Esophagus squamous epithelium (tissue), 5 donors: Measurements from ENCODE around the gene KRTAP10-8. TPM values are rescaled to one million over a fixed set of nuclear protein-coding genes. Genes with fewer than 3 reads are reported as not detected.

Source experiments
- DNase-seq: peaks from one replicate; lab custom pipeline; 2025; lab: John Stamatoyannopoulos, UW
- H3K27ac ChIP-seq, 4 donors: fragments of 200-600 bp; sonication (generic); one replicate each; pipeline ENCODE4 v1.5.1; 2016 to 2019; ENCODE audit warnings: mild to moderate bottlenecking in 1 of 4
- H3K27me3 ChIP-seq, 4 donors: fragments of 200-600 bp; sonication (generic); 1 replicate in 3 of 4; 2 replicates in 1 of 4; pipeline versions ENCODE4 v1.5.1 to v1.6.0; 2017 to 2021; ENCODE audit warnings: antibody characterized with exemption in 1 of 4
- H3K36me3 ChIP-seq, 3 donors: fragments of 200-600 bp; sonication (generic); one replicate each; pipeline ENCODE4 v1.5.1; 2016 to 2019
- H3K4me1 ChIP-seq, 3 donors: fragments of 200-600 bp; sonication (generic); one replicate each; pipeline ENCODE4 v1.5.1; 2017 to 2019
- H3K4me3 ChIP-seq, 4 donors: fragments of 200-600 bp; sonication (generic); 1 replicate in 3 of 4; 2 replicates in 1 of 4; pipeline ENCODE4 v1.5.1; 2016 to 2019; ENCODE audit warnings: mild to moderate bottlenecking in 2 of 4, moderate library complexity in 1 of 4
- H3K9me3 ChIP-seq, 3 donors: fragments of 200-600 bp; sonication (generic); one replicate each; pipeline ENCODE4 v1.5.1; 2016 to 2019
- POLR2A ChIP-seq, 4 donors: fragments of 450-650 bp; IDR thresholded peaks; one replicate each; pipeline ENCODE4 v1.6.1; 2017; ENCODE audit warnings: antibody characterized with exemption in 4 of 4, mild to moderate bottlenecking in 4 of 4, moderate library complexity in 3 of 4
- WGBS, 2 donors: methylation state at CpG; one replicate each; pipeline ENCODE4 v1.1.5; 2018; 5-methylcytosine and 5-hydroxymethylcytosine counted together
- intact Hi-C: fragments of 100-400 bp; cut with DNase I; formaldehyde crosslinking; loops from one replicate; pipeline ENCODE4 v1.15.0; 2022
- total RNA-seq, 4 donors: library from RNA; depleted of rRNA; stranded (reverse); fragments of >200 nt; gene quantifications; one replicate each; pipeline ENCODE4 v1.1.0, GENCODE V29; 2016
- TF ChIP-seq, protein P1 (sequence below), 6 experiments: fragments of 450-650 bp in 4 of 6; fragments of 200-600 bp in 2 of 6; sonication (generic) in 2 of 6; IDR thresholded peaks; one replicate each; pipeline ENCODE4 v1.5.1; 2016 to 2019; ENCODE audit warnings: antibody characterized with exemption in 6 of 6, mild to moderate bottlenecking in 4 of 6, moderate library complexity in 4 of 6
- donor health status: DM: yes; HTN: yes; CAD: no.

The KRTAP10-8 gene
- total RNA-seq, 4 donors from 2014 or later = not detected

DNA sequence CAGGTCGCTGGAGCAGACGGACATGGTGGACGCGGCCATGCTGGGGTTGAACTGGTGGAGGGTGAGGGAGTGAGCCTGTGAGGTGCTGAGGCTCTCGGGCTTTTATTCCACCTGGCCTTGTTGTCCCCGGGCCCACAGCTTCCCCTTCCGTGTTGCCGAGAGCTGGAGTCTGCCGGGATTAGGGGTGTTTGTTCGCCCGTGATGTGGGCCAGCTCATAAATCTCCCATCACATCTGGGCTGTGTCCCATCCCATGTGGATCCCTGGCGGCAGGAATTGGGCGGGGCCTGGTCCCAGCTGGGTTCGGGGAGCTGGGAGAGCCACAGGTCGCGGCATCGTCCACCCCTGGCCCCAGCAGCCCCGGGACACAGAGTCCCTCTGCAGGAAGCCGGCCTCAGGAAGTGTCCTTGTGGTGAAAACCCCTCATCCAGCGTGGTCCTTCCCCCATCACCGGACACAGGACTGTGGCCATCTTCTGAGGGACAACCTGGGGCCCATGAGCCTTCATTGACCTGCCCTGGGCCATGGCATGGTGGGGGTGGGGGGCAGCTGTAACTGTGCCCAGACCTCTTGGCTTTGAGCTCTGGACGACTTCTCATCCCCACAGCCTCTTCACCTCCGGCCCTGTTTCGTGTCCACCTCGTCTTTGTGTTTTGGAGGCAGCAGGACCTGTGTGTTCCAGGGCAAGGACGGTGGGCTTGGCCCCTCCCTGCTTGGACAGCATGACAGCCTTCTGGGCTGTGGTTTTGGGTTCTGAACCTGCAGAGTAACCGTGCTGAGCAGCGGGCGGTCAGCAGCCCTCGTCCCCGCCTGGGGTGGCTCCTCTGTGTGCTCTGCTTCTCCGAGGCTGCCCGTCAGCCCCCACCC lies 19.2 kb upstream of the KRTAP10-8 start, which contains the start of gene KRTAP10-6:
Gene KRTAP10-6, minus strand, starts transcription at position 60 of the 866 bp plus-strand sequence. Its CDS starts 21 bp downstream, at position 39.
- Histone ChIP-seq H3K27ac (no peak within 1 kb of the TSS), H3K9me3 (no peaks in the 10 kb centered on the region), H3K4me1 (peaks cover 0 to 15% (median 0%) of the 10 kb centered on the region in 3 donors), H3K4me3 (peak within 1 kb of the TSS in 1 of 4 donors; percentile 7), H3K27me3 (peaks cover 0 to 66% (median 0%) of the 10 kb centered on the region in 4 donors), H3K36me3 (no peaks in the 10 kb centered on the region)
- intact Hi-C loops = no loop called here
- DNase-seq = no peak
- 49 to 66% methylated on average over 14 to 16 of the region's 33 CpGs for WGBS, 2 donors
- no peak for TF ChIP-seq POLR2A (IDR thresholded peaks at IDR 0.05)
- TF ChIP-seq, protein P1, sequence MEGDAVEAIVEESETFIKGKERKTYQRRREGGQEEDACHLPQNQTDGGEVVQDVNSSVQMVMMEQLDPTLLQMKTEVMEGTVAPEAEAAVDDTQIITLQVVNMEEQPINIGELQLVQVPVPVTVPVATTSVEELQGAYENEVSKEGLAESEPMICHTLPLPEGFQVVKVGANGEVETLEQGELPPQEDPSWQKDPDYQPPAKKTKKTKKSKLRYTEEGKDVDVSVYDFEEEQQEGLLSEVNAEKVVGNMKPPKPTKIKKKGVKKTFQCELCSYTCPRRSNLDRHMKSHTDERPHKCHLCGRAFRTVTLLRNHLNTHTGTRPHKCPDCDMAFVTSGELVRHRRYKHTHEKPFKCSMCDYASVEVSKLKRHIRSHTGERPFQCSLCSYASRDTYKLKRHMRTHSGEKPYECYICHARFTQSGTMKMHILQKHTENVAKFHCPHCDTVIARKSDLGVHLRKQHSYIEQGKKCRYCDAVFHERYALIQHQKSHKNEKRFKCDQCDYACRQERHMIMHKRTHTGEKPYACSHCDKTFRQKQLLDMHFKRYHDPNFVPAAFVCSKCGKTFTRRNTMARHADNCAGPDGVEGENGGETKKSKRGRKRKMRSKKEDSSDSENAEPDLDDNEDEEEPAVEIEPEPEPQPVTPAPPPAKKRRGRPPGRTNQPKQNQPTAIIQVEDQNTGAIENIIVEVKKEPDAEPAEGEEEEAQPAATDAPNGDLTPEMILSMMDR (IDR thresholded peaks at IDR 0.05) = no peak

DNA sequence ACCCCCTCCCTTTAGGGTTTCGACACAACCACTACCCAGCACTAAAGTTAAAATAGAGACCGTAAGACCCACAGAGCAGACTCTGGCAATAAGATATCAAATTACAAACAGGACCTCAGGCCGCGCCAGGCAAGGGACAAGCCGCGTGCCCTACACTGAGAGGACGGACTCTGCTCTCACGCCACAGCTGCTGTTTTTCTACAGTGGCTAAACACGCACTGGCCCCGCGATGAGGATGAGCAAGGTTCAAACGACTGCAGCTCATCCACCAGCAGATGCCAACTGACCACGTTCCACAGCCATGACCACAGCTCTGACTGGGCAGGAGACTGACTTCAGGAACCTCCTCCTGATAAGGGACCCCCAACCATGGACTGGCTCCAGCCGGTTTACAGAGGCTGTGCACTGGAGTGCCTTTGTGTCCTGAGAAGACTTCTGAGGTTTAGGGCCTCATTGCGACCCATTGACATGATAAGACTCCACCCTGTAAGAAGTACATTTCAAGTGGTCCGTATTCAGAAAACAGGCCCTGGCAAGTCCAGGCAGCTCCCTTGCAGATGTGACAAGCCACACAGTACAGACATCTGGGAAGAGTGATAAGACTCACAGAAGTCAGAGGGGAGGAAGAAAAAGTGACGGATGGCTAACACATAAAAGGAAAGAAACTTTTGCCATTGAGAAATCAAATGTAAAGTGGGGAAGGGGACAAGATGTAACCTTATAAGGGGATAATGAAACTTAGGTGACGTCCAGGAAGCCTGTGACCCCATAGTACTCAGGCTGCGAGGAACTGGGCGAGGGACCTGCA lies 18.1 kb upstream of the KRTAP10-8 start:
- peaks cover 0 to 15% (median 0%) of the 10 kb centered on the region in 3 donors for H3K4me1 ChIP-seq
- H3K9me3 ChIP-seq = no peaks in the 10 kb centered on the region
- no peak overlapping the region for H3K27ac ChIP-seq
- TF ChIP-seq, protein P1 (IDR thresholded peaks at IDR 0.05) = no peak
- no peak for TF ChIP-seq POLR2A (IDR thresholded peaks at IDR 0.05)
- 61 to 62% methylated on average over 12 to 18 of the region's 20 CpGs for WGBS, 2 donors
- no peaks in the 10 kb centered on the region for H3K36me3 ChIP-seq
- intact Hi-C loops = no loop called here
- H3K27me3 ChIP-seq = peaks cover 0 to 71% (median 0%) of the 10 kb centered on the region in 4 donors
- H3K4me3 ChIP-seq = no peak overlapping the region
- DNase-seq = no peak

DNA sequence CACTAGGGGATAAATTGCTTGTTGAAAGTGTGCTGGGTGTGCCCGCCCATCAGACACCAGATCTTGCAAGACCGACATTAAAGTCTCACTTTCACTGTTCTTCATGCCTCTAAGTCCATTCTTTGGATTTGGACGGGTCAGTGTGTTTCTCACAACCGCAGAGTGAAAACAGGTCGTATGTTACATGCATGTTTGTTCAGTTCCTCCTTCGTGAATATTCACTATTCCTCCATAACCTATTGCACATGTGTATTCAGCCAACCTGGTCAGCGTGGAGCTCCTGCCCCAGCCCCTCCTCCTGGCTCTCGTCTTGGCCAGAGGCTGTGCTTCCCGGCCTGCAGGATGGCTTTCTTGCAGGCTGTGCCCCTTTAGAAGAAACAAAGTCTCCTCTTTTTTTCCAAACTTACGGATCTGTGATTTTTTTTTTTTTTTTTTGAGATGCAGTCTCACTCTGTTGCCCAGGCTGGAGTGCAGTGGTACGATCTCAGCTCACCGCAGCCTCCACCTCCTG lies 17.4 kb upstream of the KRTAP10-8 start:
- no peaks in the 10 kb centered on the region for H3K36me3 ChIP-seq
- no peak for DNase-seq
- intact Hi-C loops = no loop called here
- H3K27ac ChIP-seq = no peak overlapping the region
- no peak overlapping the region for H3K4me3 ChIP-seq
- peaks cover 0 to 71% (median 0%) of the 10 kb centered on the region in 4 donors for H3K27me3 ChIP-seq
- 74% methylated on average over 11 to 12 of the region's 12 CpGs for WGBS, 2 donors
- peaks cover 0 to 15% (median 0%) of the 10 kb centered on the region in 3 donors for H3K4me1 ChIP-seq
- TF ChIP-seq, protein P1 (IDR thresholded peaks at IDR 0.05) = no peak
- TF ChIP-seq POLR2A (IDR thresholded peaks at IDR 0.05) = no peak
- H3K9me3 ChIP-seq = no peaks in the 10 kb centered on the region

DNA sequence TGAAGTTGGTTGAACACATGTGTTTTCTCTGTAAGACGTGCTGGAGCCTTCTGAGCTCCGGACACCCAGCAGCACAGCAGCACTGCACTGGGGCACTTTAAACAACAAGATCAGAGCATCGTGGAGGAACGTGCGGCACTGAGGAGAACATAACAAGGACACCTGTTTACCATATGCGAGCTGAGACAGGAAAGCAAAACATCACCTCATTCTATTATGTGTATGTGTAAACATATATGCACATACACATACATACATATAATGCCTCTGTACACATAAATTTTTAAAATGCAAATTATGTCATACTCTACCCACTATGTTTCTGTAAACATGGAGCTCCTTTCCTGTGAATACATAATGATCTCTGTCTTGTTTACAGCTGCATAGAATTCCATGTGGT lies 16.4 kb upstream of the KRTAP10-8 start:
- Histone ChIP-seq H3K27ac (no peak overlapping the region), H3K4me1 (peaks cover 0 to 15% (median 0%) of the 10 kb centered on the region in 3 donors), H3K36me3 (no peaks in the 10 kb centered on the region), H3K9me3 (no peaks in the 10 kb centered on the region), H3K27me3 (peaks cover 0 to 71% (median 0%) of the 10 kb centered on the region in 4 donors), H3K4me3 (no peak overlapping the region)
- 62 to 66% methylated on average over 6 of the region's 6 CpGs for WGBS, 2 donors
- DNase-seq = no peak
- intact Hi-C loops = no loop called here
- no peak for TF ChIP-seq POLR2A (IDR thresholded peaks at IDR 0.05)
- TF ChIP-seq, protein P1 (IDR thresholded peaks at IDR 0.05) = no peak
